Lower leg skin (tissue), 4 donors: ENCODE results near the gene ATF6. TPM values are rescaled to one million over a fixed set of nuclear protein-coding genes. Genes with fewer than 3 reads are reported as not detected.

ENCODE experiments used
- DNase-seq, 2 donors: peaks; one replicate each; pipeline ENCODE4 v3.0.0-alpha.2; 2019; ENCODE audit warnings: low spot score in 2 of 2
- H3K4me3 ChIP-seq: fragments of 200-600 bp; sonication (generic); 2 replicates; pipeline ENCODE4 v1.5.1; 2017; ENCODE audit warnings: mild to moderate bottlenecking, low read depth; ENCODE audit not compliant: poor library complexity, severe bottlenecking
- CTCF ChIP-seq, 3 donors: fragments of 450-650 bp; IDR thresholded peaks; one replicate each; pipeline ENCODE4 v1.5.1; 2016; ENCODE audit warnings: antibody characterized with exemption in 3 of 3, mild to moderate bottlenecking in 3 of 3, moderate library complexity in 2 of 3
- POLR2A ChIP-seq, 2 donors: fragments of 450-650 bp; IDR thresholded peaks; one replicate each; pipeline ENCODE4 v1.6.1; 2016 to 2017; ENCODE audit warnings: antibody characterized with exemption in 2 of 2, mild to moderate bottlenecking in 1 of 2, moderate library complexity in 1 of 2
- WGBS, 2 donors: methylation state at CpG; one replicate each; pipeline ENCODE4 v1.1.5; 2018; 5-methylcytosine and 5-hydroxymethylcytosine counted together
- intact Hi-C: fragments of 100-400 bp; cut with DNase I; formaldehyde crosslinking; loops from one replicate; pipeline ENCODE4 v1.15.0; 2023; ENCODE audit warnings: low total_unique reads
- total RNA-seq, 4 donors: library from RNA; depleted of rRNA; stranded (reverse); fragments of >200 nt; gene quantifications; one replicate each; pipeline ENCODE4 v1.1.0, GENCODE V29; 2016

ATF6 gene
- total RNA-seq, 4 donors from 2014 or later = 28.7 to 33.5 (median 31.2) TPM

GRCh38 chr1:161844696-161845095 is 78.6 kb downstream of the ATF6 start:
- no peak for DNase-seq
- intact Hi-C loops = no loop called here
- no peak for TF ChIP-seq CTCF (IDR thresholded peaks at IDR 0.05)
- TF ChIP-seq POLR2A (IDR thresholded peaks at IDR 0.05) = no peak
- no peak overlapping the region for H3K4me3 ChIP-seq

GRCh38 chr1:161848676-161849075 is 82.6 kb downstream of the ATF6 start:
- TF ChIP-seq CTCF (IDR thresholded peaks at IDR 0.05) = no peak
- no peak for TF ChIP-seq POLR2A (IDR thresholded peaks at IDR 0.05)
- no peak for DNase-seq
- H3K4me3 ChIP-seq = no peak overlapping the region
- intact Hi-C loops = no loop called here
- WGBS, 2 donors = 48 to 49% methylated on average over 1 of the region's 1 CpG

- no peak for DNase-seq
- intact Hi-C loops = no loop called here
- no peak overlapping the region for H3K4me3 ChIP-seq
- TF ChIP-seq CTCF (IDR thresholded peaks at IDR 0.05) (no peak), POLR2A (IDR thresholded peaks at IDR 0.05) (no peak)
Measured at GRCh38 chr1:161849518-161849917, 83.4 kb downstream of the ATF6 start.

GRCh38 chr1:161855260-161855659 is 89.1 kb downstream of the ATF6 start:
- no peak overlapping the region for H3K4me3 ChIP-seq
- 91 to 93% methylated on average over 1 of the region's 1 CpG for WGBS, 2 donors
- TF ChIP-seq CTCF (IDR thresholded peaks at IDR 0.05) (no peak), POLR2A (IDR thresholded peaks at IDR 0.05) (no peak)
- intact Hi-C loops = no loop called here
- no peak for DNase-seq

GRCh38 chr1:161858271-161858670 is 92.2 kb downstream of the ATF6 start:
- no peak for DNase-seq
- intact Hi-C loops = no loop called here
- no peak overlapping the region for H3K4me3 ChIP-seq
- TF ChIP-seq CTCF (IDR thresholded peaks at IDR 0.05) = no peak
- no peak for TF ChIP-seq POLR2A (IDR thresholded peaks at IDR 0.05)
- 96 to 100% methylated on average over 1 of the region's 1 CpG for WGBS, 2 donors

- no peak for DNase-seq
- no peak overlapping the region for H3K4me3 ChIP-seq
- intact Hi-C loops = no loop called here
- TF ChIP-seq POLR2A (IDR thresholded peaks at IDR 0.05) (no peak), CTCF (IDR thresholded peaks at IDR 0.05) (no peak)
Measured at GRCh38 chr1:161863549-161863948, 97.4 kb downstream of the ATF6 start.
